Left ventricle myocardium inferior (tissue), 1 donor: ENCODE data around the gene ZDHHC12. TPM values are rescaled to one million over a fixed set of nuclear protein-coding genes. Genes with fewer than 3 reads are reported as not detected.

Experiments
- DNase-seq: peaks from one replicate; pipeline ENCODE4 v3.0.0-alpha.2; 2020
- H3K27ac ChIP-seq: fragments of 200-600 bp; replicated peaks from 2 replicates; pipeline ENCODE4 v1.8.0; 2021
- H3K27me3 ChIP-seq: fragments of 200-600 bp; 2 replicates; pipeline ENCODE4 v1.8.0; 2021; ENCODE audit warnings: low read depth
- H3K36me3 ChIP-seq: fragments of 200-600 bp; 2 replicates; pipeline ENCODE4 v1.8.0; 2021
- H3K4me1 ChIP-seq: fragments of 200-600 bp; 2 replicates; pipeline ENCODE4 v1.8.0; 2021
- H3K4me3 ChIP-seq: fragments of 200-600 bp; 2 replicates; pipeline ENCODE4 v1.8.0; 2021; ENCODE audit warnings: mild to moderate bottlenecking, moderate library complexity
- H3K9me3 ChIP-seq: fragments of 200-600 bp; replicated peaks from 2 replicates; pipeline ENCODE4 v1.8.0; 2021
- CTCF ChIP-seq: fragments of 200-600 bp; IDR thresholded peaks from 2 replicates; pipeline ENCODE4 v1.8.0; 2021; ENCODE audit warnings: antibody characterized with exemption, mild to moderate bottlenecking, borderline replicate concordance
- intact Hi-C: fragments of 100-400 bp; cut with micrococcal nuclease; formaldehyde crosslinking; loops from one replicate; pipeline ENCODE4 v1.11.0; 2022
- total RNA-seq: library from RNA; stranded (reverse); fragmentation: NEBNext Ultra II Directional; extraction: Animal tissue kit (Norgen Biotek cat#: 25700); gene quantifications from one replicate; pipeline ENCODE4 v1.2.1, GENCODE V29; 2021
- donor health status: DM: no; HTN: yes; CAD: no; lungs with severe emphysema.

ZDHHC12 gene
- total RNA-seq, 1 donor from 2014 or later, result 6.3 TPM

GRCh38 chr9:128718475-128718874 lies 5.5 kb downstream of the ZDHHC12 start:
- DNase-seq, result no peak
- no peak overlapping the region for H3K4me3 ChIP-seq
- no peak for TF ChIP-seq CTCF
- H3K4me1 ChIP-seq, result peaks cover 2% of the 10 kb centered on the region
- H3K27me3 ChIP-seq, result no peaks in the 10 kb centered on the region
- intact Hi-C loops, result no loop called here
- H3K36me3 ChIP-seq, result peaks cover 9% of the 10 kb centered on the region
- H3K27ac ChIP-seq, result no peak overlapping the region
- H3K9me3 ChIP-seq, result no peaks in the 10 kb centered on the region

DNA sequence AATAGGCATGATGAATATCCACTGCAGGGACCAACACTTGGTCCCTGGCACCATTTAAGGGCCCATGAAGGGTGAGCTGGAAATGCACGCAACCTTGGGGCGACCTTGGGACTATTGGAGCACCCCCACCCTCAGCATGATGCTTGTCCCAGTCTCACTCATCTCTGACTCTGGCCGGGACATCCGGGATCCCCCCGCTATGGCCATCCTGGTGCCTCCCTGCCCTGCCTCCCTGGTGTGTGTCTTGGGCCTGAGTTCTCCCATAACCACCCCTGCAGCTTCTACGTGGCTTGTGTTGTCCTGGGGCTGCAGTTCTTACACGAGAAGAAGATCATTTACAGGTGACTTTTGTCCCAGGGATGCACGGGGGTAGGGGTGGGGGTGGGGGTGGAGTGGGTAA lies 5.9 kb downstream of the ZDHHC12 start:
- Histone ChIP-seq H3K27me3 (no peaks in the 10 kb centered on the region), H3K36me3 (peaks cover 9% of the 10 kb centered on the region), H3K4me3 (no peak overlapping the region), H3K4me1 (no peaks in the 10 kb centered on the region), H3K9me3 (no peaks in the 10 kb centered on the region), H3K27ac (no peak overlapping the region)
- TF ChIP-seq CTCF, result no peak
- DNase-seq, result no peak
- intact Hi-C loops, result no loop called here

GRCh38 chr9:128716581-128717254 lies 7.2 kb downstream of the ZDHHC12 start:
- no peak overlapping the region for H3K27ac ChIP-seq
- no peak for DNase-seq
- peaks cover 13% of the 10 kb centered on the region for H3K36me3 ChIP-seq
- intact Hi-C loops, result no loop called here
- H3K27me3 ChIP-seq, result no peaks in the 10 kb centered on the region
- no peak overlapping the region for H3K4me3 ChIP-seq
- no peaks in the 10 kb centered on the region for H3K4me1 ChIP-seq
- no peaks in the 10 kb centered on the region for H3K9me3 ChIP-seq
- no peak for TF ChIP-seq CTCF

- DNase-seq, result no peak
- Histone ChIP-seq H3K4me3 (no peak overlapping the region), H3K27me3 (no peaks in the 10 kb centered on the region), H3K36me3 (peaks cover 13% of the 10 kb centered on the region), H3K27ac (no peak overlapping the region), H3K4me1 (no peaks in the 10 kb centered on the region), H3K9me3 (no peaks in the 10 kb centered on the region)
- no peak for TF ChIP-seq CTCF
- intact Hi-C loops, result no loop called here
Observed at GRCh38 chr9:128715436-128715750, 8.5 kb downstream of the ZDHHC12 start.

- no peaks in the 10 kb centered on the region for H3K27me3 ChIP-seq
- no peak for TF ChIP-seq CTCF
- intact Hi-C loops, result no loop called here
- no peak overlapping the region for H3K27ac ChIP-seq
- no peak for DNase-seq
- H3K9me3 ChIP-seq, result no peaks in the 10 kb centered on the region
- H3K4me1 ChIP-seq, result no peaks in the 10 kb centered on the region
- H3K4me3 ChIP-seq, result no peak overlapping the region
- peaks cover 14% of the 10 kb centered on the region for H3K36me3 ChIP-seq
Observed at GRCh38 chr9:128714586-128715435, 9.1 kb downstream of the ZDHHC12 start.
